ENCODE measurements around the gene PARD3B. TPM values are rescaled to one million over a fixed set of nuclear protein-coding genes. Genes with fewer than 3 reads are reported as not detected.

PARD3B gene
- total and polyA plus RNA-seq, 9 donors: 6.4 to 15.3 (median 7.5) TPM

GRCh38 chr2:205524656-205525055 lies 979.4 kb downstream of the PARD3B start:
- H3K4me1 ChIP-seq (ENCODE audit: control insufficient read depth, insufficient read depth, low read length): no peaks in the 10 kb centered on the region
- WGBS (ENCODE audit: insufficient coverage): 100% methylated on average over 1 of the region's 3 CpGs
- no peaks in the 10 kb centered on the region for H3K27me3 ChIP-seq (ENCODE audit: control insufficient read depth, insufficient read depth, low read length)
- no peak overlapping the region for H3K4me3 ChIP-seq (ENCODE audit: low read length)
- DNase-seq: no peak
- no peak overlapping the region for H3K27ac ChIP-seq (ENCODE audit: low read length)
- H3K9me3 ChIP-seq (replicated peaks; ENCODE audit: control insufficient read depth, low read depth, low read length): no peaks in the 10 kb centered on the region
- H3K36me3 ChIP-seq (ENCODE audit: control insufficient read depth, insufficient read depth, low read length): no peaks in the 10 kb centered on the region

GRCh38 chr2:205527801-205528200 lies 982.5 kb downstream of the PARD3B start:
- no peaks in the 10 kb centered on the region for H3K27me3 ChIP-seq (ENCODE audit: control insufficient read depth, insufficient read depth, low read length)
- no peaks in the 10 kb centered on the region for H3K36me3 ChIP-seq (ENCODE audit: control insufficient read depth, insufficient read depth, low read length)
- no peak overlapping the region for H3K4me3 ChIP-seq (ENCODE audit: low read length)
- H3K9me3 ChIP-seq (replicated peaks; ENCODE audit: control insufficient read depth, low read depth, low read length): no peaks in the 10 kb centered on the region
- no peak for DNase-seq
- no peaks in the 10 kb centered on the region for H3K4me1 ChIP-seq (ENCODE audit: control insufficient read depth, insufficient read depth, low read length)
- no peak overlapping the region for H3K27ac ChIP-seq (ENCODE audit: low read length)

- Histone ChIP-seq H3K27ac (ENCODE audit: low read length) (no peak overlapping the region), H3K9me3 (replicated peaks; ENCODE audit: control insufficient read depth, low read depth, low read length) (no peaks in the 10 kb centered on the region), H3K4me1 (ENCODE audit: control insufficient read depth, insufficient read depth, low read length) (no peaks in the 10 kb centered on the region)
Measured at GRCh38 chr2:205531072-205531471, 985.8 kb downstream of the PARD3B start.

DNA sequence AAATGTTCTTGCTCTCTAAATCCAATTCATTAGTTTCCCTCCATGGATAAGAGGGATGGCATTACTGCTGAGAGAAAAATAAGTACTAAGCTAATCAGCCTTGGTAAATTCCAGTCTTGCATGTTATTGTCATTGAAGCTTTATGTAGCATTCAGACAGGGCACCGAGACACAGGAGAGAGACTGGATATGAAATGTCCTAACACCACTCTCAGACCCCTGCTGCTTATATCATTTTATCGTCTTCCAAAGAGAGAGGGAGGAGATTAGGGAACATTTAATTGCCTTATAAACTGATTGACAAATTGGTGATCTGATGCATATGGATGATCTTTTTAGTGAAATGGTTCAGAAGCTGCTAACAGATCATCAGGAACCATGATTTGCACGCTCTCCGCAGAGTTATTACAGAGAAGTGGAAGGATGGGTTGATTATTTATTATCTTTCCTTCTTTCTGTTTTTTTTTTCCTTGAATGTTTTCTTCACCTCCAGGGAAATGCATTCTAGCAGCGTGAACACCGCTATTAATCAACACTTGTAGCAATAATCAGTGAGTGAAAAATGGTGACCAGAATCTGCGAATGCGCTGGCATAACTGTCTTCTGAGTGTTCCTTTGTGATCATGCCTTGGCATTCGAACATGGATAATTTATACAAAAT lies 986.3 kb downstream of the PARD3B start:
- Histone ChIP-seq H3K9me3 (replicated peaks; ENCODE audit: control insufficient read depth, low read depth, low read length) (no peaks in the 10 kb centered on the region), H3K4me3 (ENCODE audit: low read length) (no peak overlapping the region), H3K27me3 (ENCODE audit: control insufficient read depth, insufficient read depth, low read length) (no peaks in the 10 kb centered on the region), H3K27ac (ENCODE audit: low read length) (no peak overlapping the region), H3K36me3 (ENCODE audit: control insufficient read depth, insufficient read depth, low read length) (no peaks in the 10 kb centered on the region), H3K4me1 (ENCODE audit: control insufficient read depth, insufficient read depth, low read length) (no peaks in the 10 kb centered on the region)
- WGBS (ENCODE audit: insufficient coverage): no CpG with 5 or more reads among the region's 9 CpGs
- DNase-seq: no peak

More at GRCh38 chr2:205531072-205531471, 985.8 kb downstream of the PARD3B start:
- no CpG with 5 or more reads among the region's 2 CpGs for whole genome bisulfite sequencing (ENCODE audit: insufficient coverage)
- Histone ChIP-seq H3K4me3 (ENCODE audit: low read length) (no peak overlapping the region), H3K27me3 (ENCODE audit: control insufficient read depth, insufficient read depth, low read length) (no peaks in the 10 kb centered on the region), H3K36me3 (ENCODE audit: control insufficient read depth, insufficient read depth, low read length) (no peaks in the 10 kb centered on the region)
- no peak for DNase-seq

- Histone ChIP-seq H3K36me3 (ENCODE audit: control insufficient read depth, insufficient read depth, low read length) (no peaks in the 10 kb centered on the region), H3K27me3 (ENCODE audit: control insufficient read depth, insufficient read depth, low read length) (no peaks in the 10 kb centered on the region), H3K9me3 (replicated peaks; ENCODE audit: control insufficient read depth, low read depth, low read length) (no peaks in the 10 kb centered on the region), H3K4me3 (ENCODE audit: low read length) (no peak overlapping the region), H3K27ac (ENCODE audit: low read length) (no peak overlapping the region), H3K4me1 (ENCODE audit: control insufficient read depth, insufficient read depth, low read length) (peaks cover 7% of the 10 kb centered on the region)
- no peak for DNase-seq
- WGBS (ENCODE audit: insufficient coverage): no CpG with 5 or more reads among the region's 3 CpGs
Measured at GRCh38 chr2:205535001-205535400, 989.7 kb downstream of the PARD3B start.

- no peak overlapping the region for H3K4me3 ChIP-seq (ENCODE audit: low read length)
- peaks cover 7% of the 10 kb centered on the region for H3K4me1 ChIP-seq (ENCODE audit: control insufficient read depth, insufficient read depth, low read length)
- no peaks in the 10 kb centered on the region for H3K36me3 ChIP-seq (ENCODE audit: control insufficient read depth, insufficient read depth, low read length)
- H3K9me3 ChIP-seq (replicated peaks; ENCODE audit: control insufficient read depth, low read depth, low read length): no peaks in the 10 kb centered on the region
- H3K27me3 ChIP-seq (ENCODE audit: control insufficient read depth, insufficient read depth, low read length): no peaks in the 10 kb centered on the region
- no peak for DNase-seq
- H3K27ac ChIP-seq (ENCODE audit: low read length): peak overlapping the region; percentile 2
- WGBS (ENCODE audit: insufficient coverage): 35% methylated on average over 2 of the region's 5 CpGs
Measured at GRCh38 chr2:205539603-205540002, 994.3 kb downstream of the PARD3B start.

DNA sequence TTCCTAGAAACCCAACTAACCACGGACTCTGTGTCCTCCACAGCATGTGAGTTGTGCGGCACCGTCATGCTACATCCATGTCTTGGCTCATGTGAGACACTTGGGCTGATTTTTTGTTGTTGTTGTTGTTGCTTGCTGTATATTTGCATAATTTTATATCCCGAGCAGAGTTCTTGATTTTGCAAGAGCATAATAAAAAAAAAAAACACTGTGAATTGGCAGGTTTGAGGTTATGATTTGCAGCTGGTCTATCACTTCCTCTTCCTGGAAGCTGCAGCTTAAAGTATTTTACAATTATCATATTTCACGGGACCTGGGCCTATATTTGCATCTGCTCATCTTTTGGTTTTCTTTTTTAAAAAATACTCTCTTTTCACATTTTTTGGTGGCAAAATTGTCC lies 994.8 kb downstream of the PARD3B start:
- Histone ChIP-seq H3K27ac (ENCODE audit: low read length) (peak overlapping the region; percentile 2), H3K36me3 (ENCODE audit: control insufficient read depth, insufficient read depth, low read length) (no peaks in the 10 kb centered on the region), H3K4me1 (ENCODE audit: control insufficient read depth, insufficient read depth, low read length) (peaks cover 7% of the 10 kb centered on the region), H3K27me3 (ENCODE audit: control insufficient read depth, insufficient read depth, low read length) (no peaks in the 10 kb centered on the region), H3K9me3 (replicated peaks; ENCODE audit: control insufficient read depth, low read depth, low read length) (no peaks in the 10 kb centered on the region), H3K4me3 (ENCODE audit: low read length) (no peak overlapping the region)
- DNase-seq: peak; percentile 70
- no CpG with 5 or more reads among the region's 5 CpGs for WGBS (ENCODE audit: insufficient coverage)

GRCh38 chr2:205543262-205543843 lies 998.1 kb downstream of the PARD3B start:
- no peak for DNase-seq
- no peaks in the 10 kb centered on the region for H3K36me3 ChIP-seq (ENCODE audit: control insufficient read depth, insufficient read depth, low read length)
- no peaks in the 10 kb centered on the region for H3K9me3 ChIP-seq (replicated peaks; ENCODE audit: control insufficient read depth, low read depth, low read length)
- H3K27me3 ChIP-seq (ENCODE audit: control insufficient read depth, insufficient read depth, low read length): no peaks in the 10 kb centered on the region
- no peak overlapping the region for H3K27ac ChIP-seq (ENCODE audit: low read length)
- no peak overlapping the region for H3K4me3 ChIP-seq (ENCODE audit: low read length)
- peaks cover 7% of the 10 kb centered on the region for H3K4me1 ChIP-seq (ENCODE audit: control insufficient read depth, insufficient read depth, low read length)
- WGBS (ENCODE audit: insufficient coverage): no CpG with 5 or more reads among the region's 5 CpGs

GRCh38 chr2:205543937-205544702 lies 998.8 kb downstream of the PARD3B start:
- peaks cover 7% of the 10 kb centered on the region for H3K4me1 ChIP-seq (ENCODE audit: control insufficient read depth, insufficient read depth, low read length)
- no peak overlapping the region for H3K4me3 ChIP-seq (ENCODE audit: low read length)
- H3K27me3 ChIP-seq (ENCODE audit: control insufficient read depth, insufficient read depth, low read length): no peaks in the 10 kb centered on the region
- H3K36me3 ChIP-seq (ENCODE audit: control insufficient read depth, insufficient read depth, low read length): no peaks in the 10 kb centered on the region
- peak overlapping the region; percentile 36 for H3K27ac ChIP-seq (ENCODE audit: low read length)
- no CpG with 5 or more reads among the region's 2 CpGs for WGBS (ENCODE audit: insufficient coverage)
- peak; percentile 78 for DNase-seq
- H3K9me3 ChIP-seq (replicated peaks; ENCODE audit: control insufficient read depth, low read depth, low read length): no peaks in the 10 kb centered on the region

- Histone ChIP-seq H3K27me3 (ENCODE audit: control insufficient read depth, insufficient read depth, low read length) (no peaks in the 10 kb centered on the region), H3K36me3 (ENCODE audit: control insufficient read depth, insufficient read depth, low read length) (no peaks in the 10 kb centered on the region), H3K27ac (ENCODE audit: low read length) (no peak overlapping the region), H3K4me3 (ENCODE audit: low read length) (no peak overlapping the region), H3K9me3 (replicated peaks; ENCODE audit: control insufficient read depth, low read depth, low read length) (no peaks in the 10 kb centered on the region), H3K4me1 (ENCODE audit: control insufficient read depth, insufficient read depth, low read length) (no peaks in the 10 kb centered on the region)
- DNase-seq: peak; percentile 41
- WGBS (ENCODE audit: insufficient coverage): no CpG with 5 or more reads among the region's 7 CpGs
Measured at GRCh38 chr2:205545971-205546816, 1000.9 kb downstream of the PARD3B start.
